Cardiac muscle cell (in vitro differentiated cells and primary cell): ENCODE data around the gene POP4. TPM values are rescaled to one million over a fixed set of nuclear protein-coding genes. Genes with fewer than 3 reads are reported as not detected.
A peak's percentile ranks its signal among the peaks of the same experiment; 100 is the strongest.

Source experiments
- DNase-seq, 2 donors: peaks; one replicate each; pipeline versions ENCODE4 v3.0.0 to v3.0.0-alpha.2; 2010 to 2017; ENCODE audit warnings: low read depth in 1 of 2, low spot score in 1 of 2
- H3K27ac ChIP-seq: fragments of 200-600 bp; sonication (generic); 2 replicates; pipeline ENCODE4 v1.5.1; 2016
- H3K27me3 ChIP-seq: fragments of 200-600 bp; sonication (generic); 2 replicates; pipeline ENCODE4 v1.6.0; 2016; ENCODE audit warnings: control low read depth
- H3K36me3 ChIP-seq: fragments of 200-600 bp; sonication (generic); 2 replicates; pipeline ENCODE4 v1.5.1; 2016; ENCODE audit warnings: control low read depth
- H3K4me1 ChIP-seq: fragments of 200-600 bp; sonication (generic); 2 replicates; pipeline ENCODE4 v1.8.1; 2017; ENCODE audit warnings: low read depth, mild to moderate bottlenecking, mixed run types
- H3K4me3 ChIP-seq: fragments of 200-600 bp; sonication (generic); 2 replicates; pipeline ENCODE4 v1.5.1; 2016; ENCODE audit warnings: mild to moderate bottlenecking
- H3K9me3 ChIP-seq: fragments of 200-600 bp; sonication (generic); 2 replicates; pipeline ENCODE4 v1.5.1; 2017; ENCODE audit warnings: low read depth, mild to moderate bottlenecking, control low read depth
- CTCF ChIP-seq: IDR thresholded peaks from 2 replicates; pipeline ENCODE4 v1.5.1; 2012; ENCODE audit warnings: low read depth, mild to moderate bottlenecking, low read length
- polyA plus RNA-seq: library from polyadenylated mRNA; unstranded; fragments of >200 nt; fragmentation: Nextera tagmentation; extraction: Ambion mirVana; gene quantifications from 2 replicates; pipeline ENCODE4 v1.2.1, GENCODE V29; 2016
- total RNA-seq: library from RNA; depleted of rRNA; stranded (reverse); fragments of >200 nt; gene quantifications from 2 replicates; pipeline ENCODE4 v1.2.3, GENCODE V29; 2016

The POP4 gene
- total and polyA plus RNA-seq, 2 experiments from 2014 or later, result 32.0 to 86.7 TPM

- Histone ChIP-seq H3K36me3 (no peaks in the 10 kb centered on the region), H3K4me1 (no peaks in the 10 kb centered on the region), H3K4me3 (no peak overlapping the region), H3K27ac (no peak overlapping the region), H3K27me3 (peaks cover 38% of the 10 kb centered on the region), H3K9me3 (no peaks in the 10 kb centered on the region)
- no peak for TF ChIP-seq CTCF
- no peak for DNase-seq
Observed at GRCh38 chr19:29579308-29579910, 26.7 kb upstream of the POP4 start.

GRCh38 chr19:29581398-29581797 lies 24.7 kb upstream of the POP4 start:
- no peak for DNase-seq
- H3K27ac ChIP-seq, result no peak overlapping the region
- no peaks in the 10 kb centered on the region for H3K36me3 ChIP-seq
- no peaks in the 10 kb centered on the region for H3K9me3 ChIP-seq
- no peaks in the 10 kb centered on the region for H3K4me1 ChIP-seq
- H3K4me3 ChIP-seq, result no peak overlapping the region
- peaks cover 34% of the 10 kb centered on the region for H3K27me3 ChIP-seq
- no peak for TF ChIP-seq CTCF

GRCh38 chr19:29583196-29583999 lies 22.7 kb upstream of the POP4 start:
- TF ChIP-seq CTCF, result no peak
- no peak overlapping the region for H3K27ac ChIP-seq
- H3K4me1 ChIP-seq, result no peaks in the 10 kb centered on the region
- peak in 1 of 2 donors; percentile 27 for DNase-seq
- H3K36me3 ChIP-seq, result no peaks in the 10 kb centered on the region
- no peak overlapping the region for H3K4me3 ChIP-seq
- peaks cover 35% of the 10 kb centered on the region for H3K27me3 ChIP-seq
- no peaks in the 10 kb centered on the region for H3K9me3 ChIP-seq

- DNase-seq, result no peak
- no peaks in the 10 kb centered on the region for H3K4me1 ChIP-seq
- H3K36me3 ChIP-seq, result no peaks in the 10 kb centered on the region
- peaks cover 45% of the 10 kb centered on the region for H3K27me3 ChIP-seq
- H3K9me3 ChIP-seq, result no peaks in the 10 kb centered on the region
- H3K27ac ChIP-seq, result no peak overlapping the region
- no peak for TF ChIP-seq CTCF
- H3K4me3 ChIP-seq, result no peak overlapping the region
Observed at GRCh38 chr19:29586401-29586800, 19.7 kb upstream of the POP4 start.

- no peaks in the 10 kb centered on the region for H3K9me3 ChIP-seq
- H3K4me1 ChIP-seq, result no peaks in the 10 kb centered on the region
- TF ChIP-seq CTCF, result no peak
- H3K27ac ChIP-seq, result no peak overlapping the region
- H3K27me3 ChIP-seq, result peaks cover 51% of the 10 kb centered on the region
- no peak overlapping the region for H3K4me3 ChIP-seq
- no peaks in the 10 kb centered on the region for H3K36me3 ChIP-seq
- no peak for DNase-seq
Observed at GRCh38 chr19:29587059-29587458, 19.0 kb upstream of the POP4 start.
